Activated naive CD4-positive, alpha-beta T cell (primary cell): Measurements from ENCODE around the gene KLHL1.
"Not testable (repeated sequence)": the region's sequence is repeated elsewhere in the genome, so short reads cannot be mapped to it uniquely, and the experiment has no call there.

Source experiments
- DNase-seq, 4 experiments: peaks; one replicate each; lab custom pipeline; 2025; lab: John Stamatoyannopoulos, UW

Gene KLHL1, protein sequence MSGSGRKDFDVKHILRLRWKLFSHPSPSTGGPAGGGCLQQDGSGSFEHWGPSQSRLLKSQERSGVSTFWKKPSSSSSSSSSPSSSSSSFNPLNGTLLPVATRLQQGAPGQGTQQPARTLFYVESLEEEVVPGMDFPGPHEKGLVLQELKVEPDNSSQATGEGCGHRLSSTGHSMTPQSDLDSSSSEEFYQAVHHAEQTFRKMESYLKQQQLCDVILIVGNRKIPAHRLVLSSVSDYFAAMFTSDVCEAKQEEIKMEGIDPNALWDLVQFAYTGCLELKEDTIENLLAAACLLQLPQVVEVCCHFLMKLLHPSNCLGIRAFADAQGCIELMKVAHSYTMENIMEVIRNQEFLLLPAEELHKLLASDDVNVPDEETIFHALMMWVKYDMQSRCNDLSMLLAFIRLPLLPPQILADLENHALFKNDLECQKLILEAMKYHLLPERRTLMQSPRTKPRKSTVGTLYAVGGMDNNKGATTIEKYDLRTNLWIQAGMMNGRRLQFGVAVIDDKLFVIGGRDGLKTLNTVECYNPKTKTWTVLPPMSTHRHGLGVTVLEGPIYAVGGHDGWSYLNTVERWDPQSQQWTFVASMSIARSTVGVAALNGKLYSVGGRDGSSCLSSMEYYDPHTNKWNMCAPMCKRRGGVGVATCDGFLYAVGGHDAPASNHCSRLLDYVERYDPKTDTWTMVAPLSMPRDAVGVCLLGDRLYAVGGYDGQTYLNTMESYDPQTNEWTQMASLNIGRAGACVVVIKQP

GRCh38 chr13:70108356-70109105 is at the start of gene KLHL1:
KLHL1 (minus strand) TSS chr13:70108452; CDS start chr13:70107699, 753 bp downstream.
- no peak for DNase-seq

DNA sequence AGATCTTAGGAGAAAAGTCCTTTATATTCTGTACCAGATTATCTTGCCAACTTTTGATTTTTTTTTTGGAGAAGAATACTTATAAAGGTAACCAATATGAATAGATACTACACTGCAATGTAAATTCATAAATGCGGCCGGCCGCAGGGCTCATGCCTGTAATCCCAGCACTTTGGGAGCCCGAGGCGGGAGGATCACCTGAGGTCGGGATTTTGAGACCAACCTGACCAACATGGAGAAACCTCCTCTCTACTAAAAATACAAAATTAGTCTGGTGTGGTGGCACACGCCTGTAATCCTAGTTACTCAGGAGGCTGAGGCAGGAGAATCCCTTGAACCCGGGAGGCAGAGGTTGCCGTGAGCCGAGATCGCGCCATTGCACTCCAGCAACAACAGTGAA is 34.4 kb upstream of the KLHL1 start:
- not testable (repeated sequence) for DNase-seq

DNA sequence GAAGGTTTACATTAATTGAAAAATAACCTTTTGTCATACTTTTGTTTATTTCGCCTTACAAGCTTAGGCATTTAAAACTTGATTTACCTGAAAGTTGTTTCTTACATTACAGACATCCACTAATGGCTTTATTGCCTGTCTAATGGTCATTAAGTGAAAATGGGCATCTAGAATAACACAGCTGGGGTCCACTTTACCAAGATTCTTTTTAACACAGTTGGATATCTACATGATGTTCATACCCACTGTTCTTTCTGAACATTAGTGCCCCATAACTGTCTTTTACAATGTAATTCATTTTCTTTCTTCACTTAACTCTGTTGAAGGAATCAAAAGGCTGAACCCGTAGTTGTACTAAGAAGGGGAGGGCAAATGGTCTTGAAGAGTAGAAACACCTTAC is 19.8 kb upstream of the KLHL1 start:
- no peak for DNase-seq

GRCh38 chr13:70125693-70126092 is 17.4 kb upstream of the KLHL1 start:
- no peak for DNase-seq

- DNase-seq = no peak
Measured at GRCh38 chr13:70117338-70117905, 9.2 kb upstream of the KLHL1 start.

DNA sequence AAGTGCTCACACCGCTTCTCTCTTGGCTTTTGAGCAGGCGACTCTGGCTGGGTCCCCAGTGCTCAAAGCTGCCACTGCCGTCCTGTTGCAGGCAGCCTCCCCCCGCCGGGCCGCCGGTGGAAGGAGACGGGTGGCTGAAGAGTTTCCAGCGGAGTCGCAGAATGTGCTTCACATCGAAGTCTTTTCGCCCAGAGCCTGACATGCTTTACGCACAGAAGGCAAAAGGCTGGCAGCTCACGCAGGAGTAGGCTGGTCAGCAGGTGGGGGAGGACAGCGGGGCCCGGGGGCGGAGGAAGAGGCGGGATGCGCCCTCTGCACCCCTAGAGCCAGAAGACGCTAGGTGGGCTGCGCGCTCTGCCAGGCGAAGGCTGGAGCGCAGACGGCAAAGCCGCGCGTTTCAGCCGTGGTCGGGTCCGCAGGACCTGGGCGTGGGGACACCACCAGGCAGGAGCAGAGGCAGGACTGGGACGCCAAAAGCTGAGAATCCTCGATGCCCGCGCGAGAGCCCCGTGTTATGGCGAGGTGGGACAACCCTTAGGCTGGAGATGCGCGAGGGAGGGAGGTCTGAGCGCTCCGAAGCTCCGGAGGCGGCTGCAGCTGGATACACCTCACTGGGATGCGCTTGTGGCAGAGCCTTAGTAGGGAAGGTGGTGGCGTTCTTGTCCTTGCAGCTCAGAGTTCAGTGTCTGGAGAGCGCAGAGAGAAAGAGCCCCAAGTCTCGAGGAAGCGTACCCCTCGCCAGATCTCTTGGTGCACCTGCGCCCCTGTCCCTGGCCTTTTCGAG is 562 bp downstream of the KLHL1 start, which contains the start of gene ATXN8OS:
Gene ATXN8OS, plus strand, starts transcription at position 329 of the 784 bp plus-strand sequence.
- DNase-seq = no peak

- DNase-seq = no peak
Measured at GRCh38 chr13:70107125-70107497, 1.1 kb downstream of the KLHL1 start.

DNA sequence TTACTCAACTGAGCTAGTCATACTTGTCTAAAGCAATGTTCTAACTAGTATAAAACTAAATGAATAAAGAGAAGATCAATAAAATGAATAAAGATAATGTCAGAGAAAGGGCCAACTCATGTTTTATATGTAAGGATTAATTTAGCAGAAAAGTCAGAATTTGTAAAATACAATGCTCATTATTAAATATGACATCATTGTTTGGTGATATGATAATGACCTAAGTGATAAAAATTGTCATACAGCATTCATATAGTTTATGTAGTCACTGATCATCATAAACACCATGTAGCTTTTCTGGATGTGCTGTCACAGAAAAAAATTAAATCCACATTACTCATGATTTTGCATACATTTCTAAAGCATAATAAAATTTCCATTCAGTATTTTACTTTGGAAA is 3.8 kb downstream of the KLHL1 start:
- no peak for DNase-seq

GRCh38 chr13:70098669-70099068 is 9.6 kb downstream of the KLHL1 start:
- DNase-seq = no peak

DNA sequence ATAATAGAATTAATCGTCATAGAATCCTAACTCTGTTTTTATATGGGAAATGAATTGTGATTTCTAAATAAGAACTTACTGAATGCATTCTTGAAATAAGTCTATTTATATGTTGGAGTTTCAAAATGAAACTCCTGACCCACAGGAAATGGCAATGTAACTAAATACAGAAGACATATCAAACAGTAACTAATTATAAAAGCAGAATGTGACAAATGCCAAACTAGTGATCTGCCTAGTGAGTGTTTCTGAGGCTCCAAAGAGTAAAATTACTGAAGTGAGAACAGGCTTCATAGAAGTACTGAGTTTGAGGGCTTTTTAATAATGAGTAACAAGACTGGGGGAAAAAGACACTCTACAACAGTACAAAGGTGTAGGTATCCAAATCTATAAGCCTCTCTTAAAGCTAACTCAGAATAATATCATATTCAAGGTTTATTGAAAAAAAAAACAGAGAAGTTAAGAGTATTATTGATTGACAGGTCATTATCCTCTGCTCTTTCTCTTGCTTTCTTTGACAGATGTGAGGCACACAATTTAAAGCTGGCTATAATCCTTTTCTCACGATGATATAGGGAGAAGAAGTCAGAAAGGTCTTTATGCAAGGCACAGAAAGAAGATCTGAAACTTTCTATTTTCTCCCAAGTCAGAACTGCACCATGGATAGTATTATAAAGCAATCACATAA is 18.1 kb downstream of the KLHL1 start:
- no peak for DNase-seq

DNA sequence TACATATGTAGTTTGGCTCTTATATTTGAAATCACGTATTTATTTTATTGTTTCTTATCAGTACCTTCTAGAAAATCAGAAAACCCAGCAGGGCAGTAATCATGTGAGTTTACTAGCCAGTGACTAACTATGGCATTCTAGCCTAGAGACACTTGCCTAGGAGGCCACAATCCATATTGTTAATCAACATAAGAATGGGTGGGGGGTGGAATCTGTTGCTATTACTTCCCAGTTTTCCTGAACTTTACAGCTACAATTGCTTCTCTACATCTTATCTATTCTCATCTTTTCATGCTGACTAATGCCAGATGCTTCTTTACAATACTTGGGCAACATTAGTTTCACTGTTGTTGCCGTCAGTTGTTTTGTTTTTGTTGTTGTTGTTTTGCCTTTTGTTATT is 19.3 kb downstream of the KLHL1 start:
- no peak for DNase-seq

- DNase-seq = no peak
Measured at GRCh38 chr13:70087247-70087646, 21.0 kb downstream of the KLHL1 start.

DNA sequence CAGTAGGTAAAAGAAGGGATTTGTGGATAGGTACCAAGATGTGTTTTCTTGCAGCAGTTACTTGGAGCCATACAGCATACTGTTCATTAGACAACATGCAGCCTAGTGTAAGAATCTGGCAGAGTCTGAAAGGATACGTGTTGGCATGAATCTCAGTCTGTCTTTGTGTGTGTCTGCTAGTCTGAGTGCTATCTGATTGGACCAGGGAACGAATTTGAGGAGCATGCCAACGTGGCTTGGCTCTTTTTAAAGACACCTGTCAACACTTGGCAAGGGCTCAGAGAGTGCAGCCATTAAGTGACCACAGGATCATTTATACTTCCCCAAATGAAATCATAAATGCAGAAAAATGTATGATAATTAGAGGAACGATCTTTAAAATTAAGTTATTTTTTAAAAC is 28.2 kb downstream of the KLHL1 start:
- no peak for DNase-seq

- DNase-seq = no peak
Measured at GRCh38 chr13:70054572-70054971, 53.7 kb downstream of the KLHL1 start.

DNA sequence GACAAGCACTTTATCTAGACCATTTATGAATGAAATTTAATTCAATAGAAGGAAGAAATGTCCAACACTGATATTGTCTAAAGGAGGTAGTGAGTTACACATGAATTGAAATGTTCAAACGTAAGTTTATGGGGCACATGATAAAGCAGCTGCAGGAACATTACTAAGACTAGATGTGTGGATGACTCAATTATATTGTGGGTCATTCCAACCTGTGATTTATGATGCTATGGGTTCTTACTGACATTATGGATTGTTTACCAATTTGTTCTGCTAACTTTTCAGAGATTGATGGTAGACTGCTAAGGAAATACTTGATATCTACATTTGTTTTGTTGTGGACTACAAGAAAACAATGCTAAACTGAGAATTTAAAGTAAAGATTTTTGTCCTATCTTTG is 56.7 kb downstream of the KLHL1 start:
- DNase-seq = no peak

DNA sequence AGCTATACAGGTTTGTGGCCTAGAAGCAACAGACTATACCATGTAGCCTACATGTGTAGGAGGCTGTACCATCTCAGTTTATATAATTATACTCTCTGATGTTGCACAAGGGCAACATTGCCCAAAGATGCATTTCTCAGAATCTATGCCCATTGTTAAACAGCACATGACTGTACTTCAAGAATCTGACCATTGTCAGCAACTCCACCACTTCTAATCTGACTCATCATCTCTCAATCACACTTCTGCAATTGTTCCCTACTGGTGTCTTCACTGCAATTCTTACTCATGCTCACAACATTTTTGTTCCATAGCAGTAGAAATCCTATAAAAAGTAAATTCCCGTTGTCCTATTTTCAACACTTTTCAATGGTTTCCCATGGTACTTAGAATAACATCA is 64.6 kb downstream of the KLHL1 start:
- no peak for DNase-seq

DNA sequence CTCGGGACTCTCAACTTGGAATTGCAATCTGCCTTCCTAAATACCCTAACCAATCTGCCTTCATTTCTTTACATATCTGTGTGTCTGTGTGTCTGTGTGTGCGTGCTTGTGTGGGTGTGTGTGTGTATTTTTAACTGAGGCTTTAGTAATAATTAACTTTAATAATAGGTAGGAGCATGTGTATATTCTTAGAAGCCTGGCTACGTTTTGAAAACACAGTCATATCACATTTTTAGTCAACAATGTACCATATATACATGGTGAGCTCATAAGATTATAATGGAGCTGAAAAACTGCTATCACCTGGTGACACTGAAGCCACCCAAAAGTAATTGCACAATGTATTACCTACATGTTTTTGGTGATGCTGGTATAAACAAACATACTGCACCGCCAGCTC is 66.1 kb downstream of the KLHL1 start:
- no peak for DNase-seq

GRCh38 chr13:70034286-70034685 is 74.0 kb downstream of the KLHL1 start:
- no peak for DNase-seq

DNA sequence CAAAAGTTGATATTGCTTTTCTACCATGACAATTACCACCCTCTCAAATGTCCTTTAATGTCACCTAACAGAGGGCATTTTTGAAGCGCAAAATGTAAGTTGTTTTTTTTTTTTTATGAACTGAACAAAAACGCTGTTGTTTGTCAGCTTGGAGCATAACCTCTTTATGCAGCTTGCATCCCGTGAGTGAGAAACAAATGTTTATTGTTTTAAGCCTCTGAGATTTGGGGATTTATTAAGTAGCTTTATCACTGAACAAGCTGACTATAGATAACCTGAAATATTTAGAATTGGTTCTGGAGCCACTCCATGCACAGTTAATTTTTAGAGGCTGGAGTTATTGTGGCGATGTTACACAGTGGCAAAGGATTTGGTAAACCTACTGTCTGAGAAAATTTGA is 80.7 kb downstream of the KLHL1 start:
- DNase-seq = no peak

GRCh38 chr13:70023516-70023915 is 84.7 kb downstream of the KLHL1 start:
- no peak for DNase-seq

DNA sequence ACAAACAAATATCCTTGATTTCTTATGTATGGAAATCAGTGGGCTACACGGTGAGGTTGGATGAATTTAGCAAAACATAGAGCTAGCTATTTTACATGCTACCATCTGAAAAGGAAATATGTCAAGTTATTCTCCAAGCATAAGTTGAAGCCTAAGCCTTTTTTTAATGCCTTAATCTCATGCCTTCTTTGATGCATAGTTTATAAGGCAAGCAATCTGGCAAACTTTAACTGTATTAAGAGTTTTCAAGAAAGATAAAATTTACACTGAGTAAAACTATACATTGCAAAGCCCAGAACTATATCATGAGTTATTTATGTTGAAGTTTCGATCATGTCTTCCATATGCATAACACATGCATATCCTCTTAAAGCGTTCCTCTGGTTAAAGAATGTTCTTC is 85.6 kb downstream of the KLHL1 start:
- no peak for DNase-seq
